ENCODE results near the gene DNAJC6.

GRCh38 chr1:65265296-65265650 is 44.1 kb upstream of the DNAJC6 start:
- TF ChIP-seq CTCF (conservative IDR thresholded peaks at IDR 0.05; ENCODE audit: low read length) = no peak
- TF ChIP-seq EZH2phosphoT487 (IDR thresholded peaks at IDR 0.05; ENCODE audit: borderline replicate concordance) = no peak
